Peyer's patch (tissue), 4 donors: ENCODE results near the gene UTS2B.
A peak's percentile ranks its signal among the peaks of the same experiment; 100 is the strongest.

Experiments
- CTCF ChIP-seq, 6 experiments: fragments of 450-650 bp in 4 of 6; fragments of 200-600 bp in 2 of 6; sonication (generic) in 1 of 6; IDR thresholded peaks; one replicate each; pipeline ENCODE4 v1.5.1; 2017 to 2019; ENCODE audit warnings: antibody characterized with exemption in 6 of 6, mild to moderate bottlenecking in 3 of 6, moderate library complexity in 1 of 6
- POLR2A ChIP-seq, 2 donors: fragments of 450-650 bp; IDR thresholded peaks; one replicate each; pipeline ENCODE4 v1.5.1; 2017; ENCODE audit warnings: antibody characterized with exemption in 2 of 2, mild to moderate bottlenecking in 2 of 2, moderate library complexity in 2 of 2

- peak in 2 of 6 experiments; percentile 13 to 23 for TF ChIP-seq CTCF (IDR thresholded peaks at IDR 0.05)
- peak; percentile 56 to 57 for TF ChIP-seq POLR2A (IDR thresholded peaks at IDR 0.05)
Observed at GRCh38 chr3:191328962-191329653, 1.2 kb downstream of the UTS2B start, which contains the start of gene CCDC50.
